PC-9 (cell line): ENCODE results near the gene EHD2. TPM values are rescaled to one million over a fixed set of nuclear protein-coding genes. Genes with fewer than 3 reads are reported as not detected.
"Not testable (repeated sequence)": the region's sequence is repeated elsewhere in the genome, so short reads cannot be mapped to it uniquely, and the experiment has no call there.

Experiments used
- BruUV-seq: library from RNA; stranded (reverse); fragments of 400-500 nt; replicated peaks from 2 replicates; lab custom pipeline; 2021; lab: Mats Ljungman, UMichigan
- CTCF ChIA-PET: fragments of 300-600 bp; sonication (Branson Sonifier 250); formaldehyde crosslinking; loops from one replicate; lab custom pipeline; 2022; ENCODE audit warnings: antibody characterized with exemption; lab: Charles Lee
- POLR2A ChIA-PET: fragments of 300-600 bp; sonication (Branson Sonifier 250); formaldehyde crosslinking; loops from one replicate; lab custom pipeline; 2022; ENCODE audit warnings: antibody characterized with exemption; ENCODE audit not compliant: unreplicated experiment; lab: Charles Lee
- DNase-seq, 2 experiments: peaks; one replicate each; pipeline versions ENCODE4 v3.0.0 to v3.0.0-alpha.2; 2015 to 2022; ENCODE audit warnings: mixed read lengths in 1 of 2
- H2AFZ ChIP-seq: fragments of 200-600 bp; sonication (generic); 2 replicates; pipeline ENCODE4 v1.8.1; 2017; ENCODE audit warnings: antibody characterized with exemption
- H3F3A ChIP-seq: fragments of 200-600 bp; sonication (generic); 2 replicates; pipeline ENCODE4 v1.8.1; 2017; ENCODE audit warnings: antibody characterized with exemption, mild to moderate bottlenecking, low read depth; ENCODE audit not compliant: insufficient read depth
- H3K27ac ChIP-seq: fragments of 200-600 bp; sonication (generic); 2 replicates; pipeline ENCODE4 v1.6.1; 2016; ENCODE audit warnings: mixed run types
- H3K27me3 ChIP-seq: fragments of 200-600 bp; sonication (generic); 2 replicates; pipeline ENCODE4 v1.6.1; 2016; ENCODE audit warnings: low read depth, mixed run types; ENCODE audit not compliant: insufficient read depth
- H3K36me3 ChIP-seq: fragments of 200-600 bp; sonication (generic); 2 replicates; pipeline ENCODE4 v1.6.1; 2016; ENCODE audit warnings: low read depth, mixed run types
- H3K4me1 ChIP-seq: fragments of 200-600 bp; sonication (generic); replicated peaks from 2 replicates; pipeline ENCODE4 v1.6.1; 2016; ENCODE audit warnings: mixed run types; ENCODE audit not compliant: insufficient read depth
- H3K4me2 ChIP-seq: fragments of 200-600 bp; sonication (generic); 2 replicates; pipeline ENCODE4 v1.6.1; 2017; ENCODE audit warnings: mixed run types
- H3K4me3 ChIP-seq: fragments of 200-600 bp; sonication (generic); 2 replicates; pipeline ENCODE4 v1.6.1; 2016; ENCODE audit warnings: mixed run types
- H3K79me2 ChIP-seq: fragments of 200-600 bp; sonication (generic); 2 replicates; pipeline ENCODE4 v1.6.1; 2017; ENCODE audit warnings: low read depth, mixed run types
- H3K9me2 ChIP-seq: fragments of 200-600 bp; sonication (generic); 2 replicates; pipeline ENCODE4 v1.8.1; 2017; ENCODE audit warnings: mild to moderate bottlenecking; ENCODE audit not compliant: insufficient read depth
- H3K9me3 ChIP-seq: fragments of 200-600 bp; sonication (generic); 2 replicates; pipeline ENCODE4 v1.8.1; 2016; ENCODE audit warnings: low read depth; ENCODE audit not compliant: insufficient read depth
- H4K20me1 ChIP-seq: fragments of 200-600 bp; sonication (generic); 2 replicates; pipeline ENCODE4 v1.8.1; 2017; ENCODE audit not compliant: insufficient read depth
- EZH2 ChIP-seq: fragments of 200-600 bp; sonication (generic); IDR thresholded peaks from 2 replicates; pipeline ENCODE4 v1.8.0; 2017; ENCODE audit warnings: antibody characterized with exemption, low read depth
- intact Hi-C: fragments of 100-400 bp; cut with micrococcal nuclease; formaldehyde crosslinking; loops from one replicate; pipeline ENCODE4 v1.10.0; 2022; ENCODE audit not compliant: unreplicated experiment
- total RNA-seq: library from RNA; stranded (reverse); gene quantifications from 2 replicates; pipeline ENCODE4 v1.2.3, GENCODE V29; 2021
- TF ChIP-seq, protein P1 (sequence below): fragments of 200-600 bp; sonication (generic); conservative IDR thresholded peaks from 2 replicates; pipeline ENCODE4 v1.6.1; 2017; ENCODE audit warnings: mixed run types, antibody characterized with exemption, mild to moderate bottlenecking, moderate library complexity

EHD2 gene
- total RNA-seq, 1 experiment from 2014 or later, result 25.6 TPM

DNA sequence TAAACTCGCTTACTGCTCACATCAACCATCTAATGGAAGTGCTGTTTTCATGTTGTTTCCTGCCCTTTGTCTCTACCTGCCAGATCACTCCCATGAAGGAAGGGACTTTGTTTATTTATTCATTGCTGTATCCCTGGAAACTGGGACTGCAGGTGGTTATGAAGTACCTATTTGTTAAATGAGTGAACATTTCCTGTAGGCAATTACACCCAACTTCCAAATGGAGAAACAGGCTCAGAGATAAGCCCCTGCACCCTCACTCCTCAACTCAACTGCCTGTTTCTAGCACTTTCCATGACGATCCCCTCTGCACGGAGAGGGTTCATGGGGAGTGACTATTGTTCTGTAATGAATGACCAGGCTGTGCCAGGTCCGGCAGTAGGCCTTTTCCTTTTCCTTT is 63.3 kb downstream of the EHD2 start:
- intact Hi-C loops, result no loop called here
- Histone ChIP-seq H3K4me2 (peak overlapping the region; percentile 16), H3K9me3 (no peaks in the 10 kb centered on the region), H3K79me2 (peaks cover 23% of the 10 kb centered on the region), H2AFZ (no peak overlapping the region), H3K27ac (no peak overlapping the region), H3F3A (peaks cover 22% of the 10 kb centered on the region; the same call in 1 of the 2 replicates), H3K4me1 (peaks cover 24% of the 10 kb centered on the region), H3K9me2 (no peaks in the 10 kb centered on the region), H4K20me1 (0 out of 2 replicates have a peak, but pooled peaks cover 4% of the 10 kb centered on the region), H3K36me3 (peaks cover 6% of the 10 kb centered on the region; the same call in 1 of the 2 replicates), H3K27me3 (no peaks in the 10 kb centered on the region), H3K4me3 (no peak overlapping the region)
- CTCF ChIA-PET, result interaction anchor here (0.7 kb wide), 1 partner anchor 11 kb away, joined by 16 read pairs; no protein-coding TSS in a partner anchor
- TF ChIP-seq, protein P1, sequence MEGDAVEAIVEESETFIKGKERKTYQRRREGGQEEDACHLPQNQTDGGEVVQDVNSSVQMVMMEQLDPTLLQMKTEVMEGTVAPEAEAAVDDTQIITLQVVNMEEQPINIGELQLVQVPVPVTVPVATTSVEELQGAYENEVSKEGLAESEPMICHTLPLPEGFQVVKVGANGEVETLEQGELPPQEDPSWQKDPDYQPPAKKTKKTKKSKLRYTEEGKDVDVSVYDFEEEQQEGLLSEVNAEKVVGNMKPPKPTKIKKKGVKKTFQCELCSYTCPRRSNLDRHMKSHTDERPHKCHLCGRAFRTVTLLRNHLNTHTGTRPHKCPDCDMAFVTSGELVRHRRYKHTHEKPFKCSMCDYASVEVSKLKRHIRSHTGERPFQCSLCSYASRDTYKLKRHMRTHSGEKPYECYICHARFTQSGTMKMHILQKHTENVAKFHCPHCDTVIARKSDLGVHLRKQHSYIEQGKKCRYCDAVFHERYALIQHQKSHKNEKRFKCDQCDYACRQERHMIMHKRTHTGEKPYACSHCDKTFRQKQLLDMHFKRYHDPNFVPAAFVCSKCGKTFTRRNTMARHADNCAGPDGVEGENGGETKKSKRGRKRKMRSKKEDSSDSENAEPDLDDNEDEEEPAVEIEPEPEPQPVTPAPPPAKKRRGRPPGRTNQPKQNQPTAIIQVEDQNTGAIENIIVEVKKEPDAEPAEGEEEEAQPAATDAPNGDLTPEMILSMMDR, result no peak
- TF ChIP-seq EZH2, result no peak
- peak; percentile 28 to 95 for DNase-seq
- POLR2A ChIA-PET, result interaction anchor here (0.6 to 0.7 kb wide), 2 partner anchors 39 to 992 kb away, joined by 3 to 6 read pairs; no protein-coding TSS in a partner anchor
- BruUV-seq, result no TSS peak

GRCh38 chr19:47777245-47778048 is 64.2 kb downstream of the EHD2 start:
- peak overlapping the region; percentile 95 for H3K4me3 ChIP-seq
- intact Hi-C loops, result not testable (repeated sequence)

GRCh38 chr19:47778049-47778953 is 65.1 kb downstream of the EHD2 start, which contains the start of gene SELENOW:
SELENOW (plus strand) TSS chr19:47778703; CDS start chr19:47778786, 83 bp downstream.
- intact Hi-C loops, result no loop called here
- Histone ChIP-seq H3K4me1 (peaks cover 24% of the 10 kb centered on the region), H3K9me2 (no peaks in the 10 kb centered on the region), H3K36me3 (peaks cover 9% of the 10 kb centered on the region; the same call in 1 of the 2 replicates), H3K79me2 (peaks cover 23% of the 10 kb centered on the region), H3K9me3 (no peaks in the 10 kb centered on the region), H3K4me2 (peak within 1 kb of the TSS; percentile 95), H3K27ac (peak within 1 kb of the TSS; percentile 84), H3K27me3 (no peaks in the 10 kb centered on the region), H4K20me1 (0 out of 2 replicates have a peak, but pooled peaks cover 4% of the 10 kb centered on the region), H3K4me3 (peak within 1 kb of the TSS; percentile 95), H2AFZ (peak within 1 kb of the TSS; percentile 98), H3F3A (peaks cover 30% of the 10 kb centered on the region; the same call in 1 of the 2 replicates)
- no TSS peak for BruUV-seq
- peak; percentile 75 to 85 for DNase-seq
- ChIA-PET POLR2A (interaction anchor here (0.7 kb wide), 1 partner anchor 13 kb away, joined by 3 read pairs; no protein-coding TSS in a partner anchor), CTCF (no interaction called here)
- TF ChIP-seq, protein P1, result no peak
- TF ChIP-seq EZH2, result no peak

More at GRCh38 chr19:47777245-47778048, 64.2 kb downstream of the EHD2 start:
- DNase-seq, H4K20me1 ChIP-seq, CTCF ChIA-PET, H3K9me2 ChIP-seq, H3K27me3 ChIP-seq, H3K27ac ChIP-seq, H3K36me3 ChIP-seq, H3K9me3 ChIP-seq: not testable (repeated sequence)
- peaks cover 25% of the 10 kb centered on the region; the same call in 1 of the 2 replicates for H3F3A ChIP-seq
- H3K4me1 ChIP-seq, result peaks cover 24% of the 10 kb centered on the region
- H3K79me2 ChIP-seq, result peaks cover 23% of the 10 kb centered on the region
- H2AFZ ChIP-seq, result peak overlapping the region; percentile 98
- peak overlapping the region; percentile 95 for H3K4me2 ChIP-seq
- POLR2A ChIA-PET, result interaction anchor here (0.7 kb wide), 1 partner anchor 14 kb away, joined by 3 read pairs; no protein-coding TSS in a partner anchor
- TSS peak; percentile 94 for BruUV-seq
